PC-9 (cell line): ENCODE results near the gene SOCS4. TPM values are rescaled to one million over a fixed set of nuclear protein-coding genes. Genes with fewer than 3 reads are reported as not detected.

Experiments
- BruUV-seq: library from RNA; stranded (reverse); fragments of 400-500 nt; replicated peaks from 2 replicates; lab custom pipeline; 2021; lab: Mats Ljungman, UMichigan
- CTCF ChIA-PET: fragments of 300-600 bp; sonication (Branson Sonifier 250); formaldehyde crosslinking; loops from one replicate; lab custom pipeline; 2022; ENCODE audit warnings: antibody characterized with exemption; lab: Charles Lee
- POLR2A ChIA-PET: fragments of 300-600 bp; sonication (Branson Sonifier 250); formaldehyde crosslinking; loops from one replicate; lab custom pipeline; 2022; ENCODE audit warnings: antibody characterized with exemption; ENCODE audit not compliant: unreplicated experiment; lab: Charles Lee
- DNase-seq, 2 experiments: peaks; one replicate each; pipeline versions ENCODE4 v3.0.0 to v3.0.0-alpha.2; 2015 to 2022; ENCODE audit warnings: mixed read lengths in 1 of 2
- H2AFZ ChIP-seq: fragments of 200-600 bp; sonication (generic); 2 replicates; pipeline ENCODE4 v1.8.1; 2017; ENCODE audit warnings: antibody characterized with exemption
- H3F3A ChIP-seq: fragments of 200-600 bp; sonication (generic); 2 replicates; pipeline ENCODE4 v1.8.1; 2017; ENCODE audit warnings: antibody characterized with exemption, mild to moderate bottlenecking, low read depth; ENCODE audit not compliant: insufficient read depth
- H3K27ac ChIP-seq: fragments of 200-600 bp; sonication (generic); 2 replicates; pipeline ENCODE4 v1.6.1; 2016; ENCODE audit warnings: mixed run types
- H3K27me3 ChIP-seq: fragments of 200-600 bp; sonication (generic); 2 replicates; pipeline ENCODE4 v1.6.1; 2016; ENCODE audit warnings: low read depth, mixed run types; ENCODE audit not compliant: insufficient read depth
- H3K36me3 ChIP-seq: fragments of 200-600 bp; sonication (generic); 2 replicates; pipeline ENCODE4 v1.6.1; 2016; ENCODE audit warnings: low read depth, mixed run types
- H3K4me1 ChIP-seq: fragments of 200-600 bp; sonication (generic); replicated peaks from 2 replicates; pipeline ENCODE4 v1.6.1; 2016; ENCODE audit warnings: mixed run types; ENCODE audit not compliant: insufficient read depth
- H3K4me2 ChIP-seq: fragments of 200-600 bp; sonication (generic); 2 replicates; pipeline ENCODE4 v1.6.1; 2017; ENCODE audit warnings: mixed run types
- H3K4me3 ChIP-seq: fragments of 200-600 bp; sonication (generic); 2 replicates; pipeline ENCODE4 v1.6.1; 2016; ENCODE audit warnings: mixed run types
- H3K79me2 ChIP-seq: fragments of 200-600 bp; sonication (generic); 2 replicates; pipeline ENCODE4 v1.6.1; 2017; ENCODE audit warnings: low read depth, mixed run types
- H3K9me2 ChIP-seq: fragments of 200-600 bp; sonication (generic); 2 replicates; pipeline ENCODE4 v1.8.1; 2017; ENCODE audit warnings: mild to moderate bottlenecking; ENCODE audit not compliant: insufficient read depth
- H3K9me3 ChIP-seq: fragments of 200-600 bp; sonication (generic); 2 replicates; pipeline ENCODE4 v1.8.1; 2016; ENCODE audit warnings: low read depth; ENCODE audit not compliant: insufficient read depth
- H4K20me1 ChIP-seq: fragments of 200-600 bp; sonication (generic); 2 replicates; pipeline ENCODE4 v1.8.1; 2017; ENCODE audit not compliant: insufficient read depth
- EZH2 ChIP-seq: fragments of 200-600 bp; sonication (generic); IDR thresholded peaks from 2 replicates; pipeline ENCODE4 v1.8.0; 2017; ENCODE audit warnings: antibody characterized with exemption, low read depth
- intact Hi-C: fragments of 100-400 bp; cut with micrococcal nuclease; formaldehyde crosslinking; loops from one replicate; pipeline ENCODE4 v1.10.0; 2022; ENCODE audit not compliant: unreplicated experiment
- total RNA-seq: library from RNA; stranded (reverse); gene quantifications from 2 replicates; pipeline ENCODE4 v1.2.3, GENCODE V29; 2021
- TF ChIP-seq, protein P1 (sequence below): fragments of 200-600 bp; sonication (generic); conservative IDR thresholded peaks from 2 replicates; pipeline ENCODE4 v1.6.1; 2017; ENCODE audit warnings: mixed run types, antibody characterized with exemption, mild to moderate bottlenecking, moderate library complexity

The SOCS4 gene
- total RNA-seq, 1 experiment from 2014 or later: 25.3 TPM

DNA sequence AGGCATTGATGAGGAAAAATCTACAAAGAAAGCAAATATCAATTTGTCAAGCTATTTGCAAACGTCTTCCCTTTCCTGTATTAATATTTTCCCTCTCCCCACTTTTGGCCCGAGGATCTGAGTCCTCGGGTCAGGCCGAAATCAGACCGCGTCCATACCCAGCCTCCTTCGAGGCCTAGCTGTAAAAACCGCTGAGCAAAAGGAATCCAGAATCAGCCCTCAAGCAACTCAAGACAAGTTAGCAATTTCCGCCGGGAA, 24.1 kb downstream of the SOCS4 start:
- no peak for DNase-seq
- peak overlapping the region; percentile 88 for H3K27ac ChIP-seq
- ChIA-PET POLR2A (interaction anchor here (0.5 to 1.4 kb wide), 14 partner anchors 8 to 680 kb away, joined by 3 to 5 read pairs (median 4); partner anchors contain the start of genes SAMD4A, SOCS4 and WDHD1), CTCF (interaction anchor here (0.6 to 1.6 kb wide), 6 partner anchors 21 to 1788 kb away, joined by 3 to 7 read pairs (median 3); partner anchors contain the start of genes DLGAP5, SOCS4 and WDHD1)
- peaks cover 38% of the 10 kb centered on the region for H4K20me1 ChIP-seq
- peaks cover 17% of the 10 kb centered on the region for H3K4me1 ChIP-seq
- peaks cover 46% of the 10 kb centered on the region for H3K79me2 ChIP-seq
- peak overlapping the region; percentile 80 for H3K4me3 ChIP-seq
- intact Hi-C loops: loop anchor here (1.0 to 2.0 kb wide), 2 partner anchors 26 to 52 kb away; no protein-coding TSS in a partner anchor
- H3K9me2 ChIP-seq: no peaks in the 10 kb centered on the region; the same call in 1 of the 2 replicates
- no peaks in the 10 kb centered on the region for H3K9me3 ChIP-seq
- H3K4me2 ChIP-seq: peak overlapping the region; percentile 79
- H2AFZ ChIP-seq: peak overlapping the region; percentile 90
- H3K27me3 ChIP-seq: no peaks in the 10 kb centered on the region
- no TSS peak for BruUV-seq
- no peak for TF ChIP-seq EZH2
- TF ChIP-seq, protein P1, sequence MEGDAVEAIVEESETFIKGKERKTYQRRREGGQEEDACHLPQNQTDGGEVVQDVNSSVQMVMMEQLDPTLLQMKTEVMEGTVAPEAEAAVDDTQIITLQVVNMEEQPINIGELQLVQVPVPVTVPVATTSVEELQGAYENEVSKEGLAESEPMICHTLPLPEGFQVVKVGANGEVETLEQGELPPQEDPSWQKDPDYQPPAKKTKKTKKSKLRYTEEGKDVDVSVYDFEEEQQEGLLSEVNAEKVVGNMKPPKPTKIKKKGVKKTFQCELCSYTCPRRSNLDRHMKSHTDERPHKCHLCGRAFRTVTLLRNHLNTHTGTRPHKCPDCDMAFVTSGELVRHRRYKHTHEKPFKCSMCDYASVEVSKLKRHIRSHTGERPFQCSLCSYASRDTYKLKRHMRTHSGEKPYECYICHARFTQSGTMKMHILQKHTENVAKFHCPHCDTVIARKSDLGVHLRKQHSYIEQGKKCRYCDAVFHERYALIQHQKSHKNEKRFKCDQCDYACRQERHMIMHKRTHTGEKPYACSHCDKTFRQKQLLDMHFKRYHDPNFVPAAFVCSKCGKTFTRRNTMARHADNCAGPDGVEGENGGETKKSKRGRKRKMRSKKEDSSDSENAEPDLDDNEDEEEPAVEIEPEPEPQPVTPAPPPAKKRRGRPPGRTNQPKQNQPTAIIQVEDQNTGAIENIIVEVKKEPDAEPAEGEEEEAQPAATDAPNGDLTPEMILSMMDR: no peak
- peaks cover 32% of the 10 kb centered on the region for H3F3A ChIP-seq
- H3K36me3 ChIP-seq: peaks cover 10% of the 10 kb centered on the region; the same call in 1 of the 2 replicates

DNA sequence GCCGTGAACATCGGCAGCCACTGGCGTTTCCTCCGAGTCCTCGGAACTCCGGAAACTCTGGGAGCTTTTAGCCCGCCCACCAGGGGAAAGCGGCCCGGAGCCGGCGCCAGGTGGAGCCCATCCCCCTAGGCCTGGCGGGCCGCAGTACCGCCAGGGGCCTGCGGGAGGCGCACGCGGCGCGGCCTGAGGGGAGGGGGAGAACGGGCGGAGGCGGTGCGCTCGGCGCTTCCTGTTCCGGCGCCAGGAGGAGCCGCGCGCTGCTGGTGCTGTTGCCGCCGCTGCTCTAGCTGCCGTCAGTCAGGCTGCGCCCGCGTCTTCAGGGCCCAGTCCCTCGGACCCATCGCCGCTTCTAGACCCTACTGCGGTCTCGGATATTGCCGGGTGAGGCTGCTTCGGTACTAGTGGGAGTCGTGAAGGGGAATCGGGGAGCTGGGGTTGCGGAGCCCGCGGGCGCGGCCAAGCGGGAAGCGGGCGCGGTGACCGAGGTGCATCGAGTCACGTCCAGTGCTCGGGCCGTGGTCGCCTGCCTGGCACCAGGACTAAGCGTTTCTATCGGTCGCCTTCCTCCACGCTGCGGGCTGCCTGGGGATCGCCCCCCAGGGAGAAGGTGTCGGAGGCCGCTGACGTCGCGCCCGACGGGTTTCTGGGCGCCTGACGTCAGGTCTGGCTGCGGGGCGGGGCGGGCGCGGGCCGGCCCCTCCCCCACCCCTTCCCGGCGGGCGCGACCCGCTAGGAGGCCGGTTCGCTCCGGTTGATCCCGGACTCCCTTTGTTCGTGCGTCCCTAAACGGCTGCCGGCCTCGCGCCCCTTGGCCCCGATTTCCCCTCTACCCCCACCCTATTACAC, 24.6 kb downstream of the SOCS4 start, which contains the start of gene MAPK1IP1L:
Gene MAPK1IP1L (plus strand): TSS at position 225 of the 846 bp plus-strand sequence. CDS start 10,037 bp downstream, outside the sequence.
- peak within 1 kb of the TSS; percentile 80 for H3K4me3 ChIP-seq
- H3K36me3 ChIP-seq: peaks cover 10% of the 10 kb centered on the region; the same call in 1 of the 2 replicates
- intact Hi-C loops: loop anchor here (1.0 to 2.0 kb wide), 2 partner anchors 25 to 52 kb away; no protein-coding TSS in a partner anchor
- POLR2A ChIA-PET: interaction anchor here (0.5 to 1.4 kb wide), 15 partner anchors 9 to 681 kb away, joined by 3 to 5 read pairs (median 4); partner anchors contain the start of genes SAMD4A, SOCS4 and WDHD1
- peak within 1 kb of the TSS; percentile 88 for H3K27ac ChIP-seq
- H3K79me2 ChIP-seq: peaks cover 51% of the 10 kb centered on the region
- no peak for TF ChIP-seq EZH2
- TF ChIP-seq, protein P1: peak; percentile 94
- peak; percentile 88 to 97 for DNase-seq
- no TSS peak for BruUV-seq
- H3F3A ChIP-seq: peaks cover 35% of the 10 kb centered on the region
- H3K9me2 ChIP-seq: no peaks in the 10 kb centered on the region; the same call in 1 of the 2 replicates
- no peaks in the 10 kb centered on the region for H3K27me3 ChIP-seq
- H3K4me2 ChIP-seq: peak within 1 kb of the TSS; percentile 95
- peak within 1 kb of the TSS; percentile 94 for H2AFZ ChIP-seq
- H4K20me1 ChIP-seq: peaks cover 43% of the 10 kb centered on the region
- peaks cover 17% of the 10 kb centered on the region for H3K4me1 ChIP-seq
- no peaks in the 10 kb centered on the region for H3K9me3 ChIP-seq
- CTCF ChIA-PET: interaction anchor here (0.6 to 1.6 kb wide), 7 partner anchors 21 to 1789 kb away, joined by 3 to 7 read pairs (median 3); partner anchors contain the start of genes DLGAP5, SOCS4 and WDHD1

DNA sequence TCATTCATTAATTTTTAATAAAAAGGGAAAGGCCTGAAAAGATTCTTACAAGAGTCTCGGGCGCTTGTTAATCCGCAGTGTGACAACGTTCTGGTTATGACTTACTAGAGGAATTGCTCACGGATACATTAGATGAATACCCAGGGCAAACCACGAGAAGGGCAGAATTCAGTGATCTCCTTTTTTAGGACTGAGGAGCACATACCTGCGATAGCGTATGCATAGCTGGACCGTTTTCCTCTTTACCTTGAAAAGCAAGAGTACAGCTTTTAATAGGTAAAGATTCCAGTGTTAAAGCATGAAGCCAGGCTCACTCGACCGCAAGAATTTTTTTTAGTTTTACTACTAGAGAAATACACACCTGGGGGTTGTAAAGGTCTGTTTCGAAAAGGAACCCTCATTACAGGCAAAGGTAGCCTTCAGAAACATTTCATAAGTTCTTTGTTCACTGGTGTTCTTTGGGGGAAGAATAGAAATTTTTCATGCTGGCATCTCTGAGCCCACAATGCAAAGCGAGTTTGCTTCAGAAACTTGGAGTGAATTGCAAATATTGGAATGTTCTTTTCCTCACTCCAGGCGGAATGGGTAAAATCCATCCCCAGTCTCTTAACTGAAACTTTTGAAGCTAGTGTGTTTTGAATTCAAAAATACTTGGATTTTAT, 25.4 kb downstream of the SOCS4 start:
- CTCF ChIA-PET: interaction anchor here (0.6 to 1.6 kb wide), 2 partner anchors 26 to 279 kb away, joined by 5 read pairs; partner anchors contain the start of genes SOCS4 and WDHD1
- POLR2A ChIA-PET: interaction anchor here (0.6 to 1.4 kb wide), 2 partner anchors 20 to 453 kb away, joined by 4 read pairs; no protein-coding TSS in a partner anchor

More for the DNA sequence above, 25.4 kb downstream of the SOCS4 start:
- H3K4me3 ChIP-seq: peak overlapping the region; percentile 80
- H3F3A ChIP-seq: peaks cover 31% of the 10 kb centered on the region; the same call in 1 of the 2 replicates
- TSS peak; percentile 52 for BruUV-seq
- TF ChIP-seq EZH2: no peak
- TF ChIP-seq, protein P1: no peak
- H3K4me2 ChIP-seq: peak overlapping the region; percentile 95
- peaks cover 59% of the 10 kb centered on the region for H3K79me2 ChIP-seq
- no peaks in the 10 kb centered on the region for H3K27me3 ChIP-seq
- H3K36me3 ChIP-seq: peaks cover 14% of the 10 kb centered on the region; the same call in 1 of the 2 replicates
- H2AFZ ChIP-seq: peak overlapping the region; percentile 94; the same call in 1 of the 2 replicates
- H4K20me1 ChIP-seq: peaks cover 46% of the 10 kb centered on the region
- peaks cover 17% of the 10 kb centered on the region for H3K4me1 ChIP-seq
- no peaks in the 10 kb centered on the region for H3K9me3 ChIP-seq
- H3K27ac ChIP-seq: peak overlapping the region; percentile 88
- no peak for DNase-seq
- no peaks in the 10 kb centered on the region; the same call in 1 of the 2 replicates for H3K9me2 ChIP-seq
- intact Hi-C loops: no loop called here
